Right atrium auricular region (tissue), 2 donors: ENCODE data around the gene ENTREP1. TPM values are rescaled to one million over a fixed set of nuclear protein-coding genes. Genes with fewer than 3 reads are reported as not detected.
"Not testable (repeated sequence)": the region's sequence is repeated elsewhere in the genome, so short reads cannot be mapped to it uniquely, and the experiment has no call there.

ENCODE experiments used
- DNase-seq: peaks from one replicate; pipeline ENCODE4 v3.0.0-alpha.2; 2019; ENCODE audit warnings: low spot score
- H3K27ac ChIP-seq, 2 donors: fragments of 200-600 bp; sonication (generic); 1 replicate in 1 of 2; 2 replicates in 1 of 2; pipeline ENCODE4 v1.5.1; 2016 to 2019
- H3K27me3 ChIP-seq, 2 donors: fragments of 200-600 bp; sonication (generic); one replicate each; pipeline versions ENCODE4 v1.5.1 to v1.6.0; 2017 to 2019
- H3K36me3 ChIP-seq: fragments of 200-600 bp; sonication (generic); one replicate; pipeline ENCODE4 v1.5.1; 2016
- H3K4me1 ChIP-seq, 2 donors: fragments of 200-600 bp; sonication (generic); one replicate each; pipeline versions ENCODE4 v1.5.1 to v1.6.0; 2017 to 2019
- H3K4me3 ChIP-seq, 2 donors: fragments of 200-600 bp; sonication (generic); 1 replicate in 1 of 2; 2 replicates in 1 of 2; pipeline ENCODE4 v1.5.1; 2017 to 2019; ENCODE audit warnings: mild to moderate bottlenecking in 1 of 2, moderate library complexity in 1 of 2
- H3K9me3 ChIP-seq, 2 donors: fragments of 200-600 bp; sonication (generic); one replicate each; pipeline ENCODE4 v1.5.1; 2019
- total RNA-seq, 2 donors: library from RNA; depleted of rRNA; stranded (reverse); fragments of >200 nt; gene quantifications; one replicate each; pipeline ENCODE4 v1.1.0, GENCODE V29; 2016
- TF ChIP-seq, protein P1 (sequence below), 2 donors: fragments of 200-600 bp; sonication (generic); IDR thresholded peaks; one replicate each; pipeline ENCODE4 v1.5.1; 2019; ENCODE audit warnings: antibody characterized with exemption in 2 of 2

Gene ENTREP1
- total RNA-seq, 2 donors from 2014 or later = 12.1 to 16.2 TPM

DNA sequence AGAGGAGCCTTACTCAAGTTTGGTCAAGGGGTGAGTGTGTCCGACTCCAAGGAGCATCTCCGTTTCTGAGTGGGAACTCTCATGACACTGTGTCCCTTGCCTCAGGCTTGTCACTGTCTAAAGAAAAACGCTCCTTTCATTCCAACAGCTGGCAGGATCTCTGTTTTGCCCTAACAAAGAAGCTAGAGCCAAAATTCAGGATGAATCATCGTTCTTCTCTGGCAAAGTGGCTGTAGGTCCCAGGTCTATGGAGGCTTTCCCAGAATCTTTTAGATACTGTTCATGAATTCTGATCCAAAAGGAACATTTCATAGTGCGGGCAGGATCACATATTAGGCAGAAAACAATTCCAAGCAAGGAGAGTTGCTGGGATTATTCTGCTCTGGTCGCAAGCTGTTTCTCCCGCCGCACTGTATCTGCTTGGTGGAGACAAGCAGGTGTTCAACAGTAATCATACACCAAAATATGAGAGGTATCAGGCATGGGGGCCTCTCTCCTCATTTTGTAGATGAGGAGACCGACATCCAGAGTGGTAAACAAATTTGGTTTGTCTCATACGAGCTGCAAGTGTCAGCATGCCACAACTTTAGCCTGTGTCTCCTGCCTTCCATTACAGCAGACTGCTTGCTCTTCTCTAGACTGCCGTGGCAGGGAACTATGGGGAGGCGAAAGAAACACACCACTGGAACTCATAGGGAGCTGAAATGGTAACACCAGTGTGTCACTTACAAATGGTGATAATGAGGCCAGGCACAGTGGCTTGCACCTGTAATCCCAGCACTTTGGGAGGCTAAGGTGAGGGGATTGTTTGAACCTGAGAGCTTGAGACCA lies 72.6 kb downstream of the ENTREP1 start:
- H3K27ac ChIP-seq = peak overlapping the region; percentile 65 to 88
- peak overlapping the region in 1 of 2 donors; percentile 14 for H3K4me3 ChIP-seq
- TF ChIP-seq, protein P1, sequence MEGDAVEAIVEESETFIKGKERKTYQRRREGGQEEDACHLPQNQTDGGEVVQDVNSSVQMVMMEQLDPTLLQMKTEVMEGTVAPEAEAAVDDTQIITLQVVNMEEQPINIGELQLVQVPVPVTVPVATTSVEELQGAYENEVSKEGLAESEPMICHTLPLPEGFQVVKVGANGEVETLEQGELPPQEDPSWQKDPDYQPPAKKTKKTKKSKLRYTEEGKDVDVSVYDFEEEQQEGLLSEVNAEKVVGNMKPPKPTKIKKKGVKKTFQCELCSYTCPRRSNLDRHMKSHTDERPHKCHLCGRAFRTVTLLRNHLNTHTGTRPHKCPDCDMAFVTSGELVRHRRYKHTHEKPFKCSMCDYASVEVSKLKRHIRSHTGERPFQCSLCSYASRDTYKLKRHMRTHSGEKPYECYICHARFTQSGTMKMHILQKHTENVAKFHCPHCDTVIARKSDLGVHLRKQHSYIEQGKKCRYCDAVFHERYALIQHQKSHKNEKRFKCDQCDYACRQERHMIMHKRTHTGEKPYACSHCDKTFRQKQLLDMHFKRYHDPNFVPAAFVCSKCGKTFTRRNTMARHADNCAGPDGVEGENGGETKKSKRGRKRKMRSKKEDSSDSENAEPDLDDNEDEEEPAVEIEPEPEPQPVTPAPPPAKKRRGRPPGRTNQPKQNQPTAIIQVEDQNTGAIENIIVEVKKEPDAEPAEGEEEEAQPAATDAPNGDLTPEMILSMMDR (IDR thresholded peaks at IDR 0.05) = no peak
- no peaks in the 10 kb centered on the region for H3K36me3 ChIP-seq
- DNase-seq = no peak
- peaks cover 0 to 19% of the 10 kb centered on the region in 2 donors for H3K4me1 ChIP-seq
- no peaks in the 10 kb centered on the region for H3K9me3 ChIP-seq
- no peaks in the 10 kb centered on the region for H3K27me3 ChIP-seq

DNA sequence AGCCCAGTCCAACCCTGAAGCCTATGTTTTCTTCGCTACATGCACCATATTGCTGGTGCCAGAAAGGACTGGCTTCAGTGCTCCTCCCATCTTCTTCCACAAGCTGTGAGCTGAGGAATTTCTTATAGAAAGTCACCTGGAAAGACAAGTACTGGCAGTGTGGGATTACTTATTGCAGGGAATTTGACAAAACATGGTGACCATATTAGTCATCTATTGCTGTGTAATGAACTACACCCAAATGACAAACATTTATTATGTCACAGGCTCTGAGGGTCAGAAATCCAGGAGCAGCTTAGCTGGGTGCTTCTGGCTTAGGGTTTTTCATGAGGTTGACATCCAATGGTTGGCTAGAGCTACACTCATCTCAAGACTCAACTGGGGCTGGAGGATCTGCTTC lies 75.5 kb downstream of the ENTREP1 start:
- H3K27me3 ChIP-seq = no peaks in the 10 kb centered on the region
- no peak for DNase-seq
- H3K4me3 ChIP-seq = no peak overlapping the region
- TF ChIP-seq, protein P1 (IDR thresholded peaks at IDR 0.05) = no peak
- H3K36me3 ChIP-seq = no peaks in the 10 kb centered on the region
- H3K27ac ChIP-seq = no peak overlapping the region
- no peaks in the 10 kb centered on the region for H3K9me3 ChIP-seq
- peaks cover 0 to 6% of the 10 kb centered on the region in 2 donors for H3K4me1 ChIP-seq

DNA sequence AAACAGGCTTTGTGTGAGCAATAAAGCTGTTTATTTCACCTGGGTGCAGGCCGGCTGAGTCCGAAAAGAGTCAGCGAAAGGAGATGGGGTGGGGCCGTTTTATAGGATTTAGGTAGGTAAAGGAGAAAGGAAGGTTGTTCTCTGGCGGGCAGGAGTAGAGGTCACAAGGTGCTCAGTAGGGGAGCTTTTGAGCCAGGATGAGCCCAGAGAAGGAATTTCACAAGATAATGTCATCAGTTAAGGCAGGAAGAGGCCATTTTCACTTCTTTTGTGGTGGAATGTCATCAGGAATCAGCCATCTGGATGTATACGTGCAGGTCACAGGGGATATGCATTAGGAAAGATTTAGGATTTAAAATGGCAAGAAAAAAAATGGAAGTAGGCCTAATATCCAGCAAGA lies 84.9 kb downstream of the ENTREP1 start:
- not testable (repeated sequence) for DNase-seq, H3K9me3 ChIP-seq, H3K4me3 ChIP-seq, H3K27ac ChIP-seq, H3K36me3 ChIP-seq, H3K4me1 ChIP-seq, H3K27me3 ChIP-seq

DNA sequence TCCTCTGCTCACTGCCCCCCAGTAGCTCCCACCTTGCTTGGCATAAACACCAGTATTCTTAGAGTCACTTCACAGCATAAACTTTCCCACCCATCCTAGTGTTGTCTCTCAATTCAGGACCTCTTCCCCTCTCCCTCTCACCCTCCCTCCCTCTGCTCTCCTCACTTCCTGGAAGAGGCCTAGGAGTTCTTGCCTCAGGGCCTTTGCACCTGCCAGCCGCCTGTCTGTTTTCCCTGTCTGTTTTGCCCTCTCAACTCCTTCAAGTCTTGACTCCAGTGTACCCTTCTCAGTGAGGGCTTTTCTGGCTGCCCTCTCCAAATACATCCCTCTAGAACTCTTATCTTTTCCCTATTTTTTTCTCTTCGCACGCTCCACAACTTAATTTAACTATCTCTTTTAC lies 86.2 kb downstream of the ENTREP1 start:
- Histone ChIP-seq H3K4me1 (peaks cover 0 to 9% of the 10 kb centered on the region in 2 donors), H3K4me3 (no peak overlapping the region), H3K27ac (no peak overlapping the region), H3K27me3 (no peaks in the 10 kb centered on the region), H3K36me3 (no peaks in the 10 kb centered on the region), H3K9me3 (no peaks in the 10 kb centered on the region)
- no peak for DNase-seq
- TF ChIP-seq, protein P1 (IDR thresholded peaks at IDR 0.05) = no peak

DNA sequence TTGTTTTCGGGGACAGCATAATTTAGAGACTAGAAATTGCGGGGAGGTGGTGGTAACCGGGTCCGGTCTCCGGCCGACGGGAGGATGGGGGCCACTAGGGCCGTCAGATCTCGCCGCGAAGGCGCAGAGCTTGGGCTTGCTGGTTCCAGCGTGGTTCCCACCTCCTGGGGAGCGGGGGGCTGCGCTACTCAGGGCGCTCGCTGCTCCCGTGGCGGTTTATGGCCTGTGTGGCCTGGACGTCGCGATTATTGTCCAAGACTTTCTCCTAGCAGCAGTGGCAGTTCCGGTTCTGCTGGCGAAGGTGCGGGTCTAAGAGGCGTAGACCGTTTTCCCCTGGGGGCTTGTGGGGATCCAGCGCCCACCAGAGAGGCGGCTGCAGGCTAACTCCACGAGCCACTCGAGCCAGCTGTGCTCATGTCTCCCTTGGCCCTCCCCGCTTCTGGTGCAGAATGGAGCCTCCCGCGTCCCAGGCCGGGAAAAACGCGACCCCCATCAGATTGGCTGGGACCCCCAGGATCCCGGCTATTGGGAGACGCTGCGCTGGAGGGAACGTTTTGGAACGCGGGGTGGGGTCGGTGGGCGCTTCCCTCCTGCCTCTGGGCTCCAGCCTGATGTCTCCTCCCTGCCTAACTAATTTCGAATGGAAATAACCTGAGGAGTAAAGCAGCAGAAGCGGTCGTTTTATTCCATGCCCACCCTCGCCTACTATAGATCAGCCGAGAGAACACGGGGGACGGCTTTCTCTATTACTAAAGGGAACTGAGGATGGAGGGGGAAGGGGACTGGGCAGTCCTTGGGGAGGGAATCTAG lies 87.1 kb downstream of the ENTREP1 start:
- no peaks in the 10 kb centered on the region for H3K27me3 ChIP-seq
- peak overlapping the region in 1 of 2 donors; percentile 17 for H3K4me3 ChIP-seq
- TF ChIP-seq, protein P1 (IDR thresholded peaks at IDR 0.05) = no peak
- DNase-seq = peak; percentile 38
- no peaks in the 10 kb centered on the region for H3K36me3 ChIP-seq
- H3K9me3 ChIP-seq = no peaks in the 10 kb centered on the region
- no peak overlapping the region for H3K27ac ChIP-seq
- peaks cover 0 to 9% of the 10 kb centered on the region in 2 donors for H3K4me1 ChIP-seq

DNA sequence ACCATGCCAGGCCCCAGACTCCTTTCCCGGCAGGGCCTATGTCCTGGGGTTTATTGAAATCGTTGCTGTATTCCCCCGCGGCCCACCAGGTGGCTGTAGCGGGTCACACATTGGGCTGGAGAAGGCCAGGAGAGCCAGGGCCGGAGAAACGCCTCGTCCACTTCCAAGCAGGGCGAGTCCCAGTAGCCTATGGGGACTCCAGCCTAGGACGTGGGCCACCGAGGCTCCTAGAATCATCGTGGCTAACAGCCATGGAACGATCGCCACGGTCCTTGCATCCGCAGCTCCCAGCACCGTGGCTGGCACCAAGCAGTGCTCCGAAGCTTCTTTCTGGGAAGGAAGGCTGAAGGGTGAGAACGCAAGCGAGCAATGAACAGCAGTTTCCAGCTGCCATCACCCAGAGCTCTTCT lies 87.7 kb downstream of the ENTREP1 start:
- peak; percentile 75 for DNase-seq
- no peaks in the 10 kb centered on the region for H3K27me3 ChIP-seq
- H3K36me3 ChIP-seq = no peaks in the 10 kb centered on the region
- peaks cover 0 to 9% of the 10 kb centered on the region in 2 donors for H3K4me1 ChIP-seq
- peak overlapping the region in 1 of 2 donors; percentile 17 for H3K4me3 ChIP-seq
- H3K9me3 ChIP-seq = no peaks in the 10 kb centered on the region
- TF ChIP-seq, protein P1 (IDR thresholded peaks at IDR 0.05) = peak; percentile 42 to 75
- H3K27ac ChIP-seq = no peak overlapping the region
